Measurements from ENCODE around the gene FAM193B. TPM values are rescaled to one million over a fixed set of nuclear protein-coding genes. Genes with fewer than 3 reads are reported as not detected.
A peak's percentile ranks its signal among the peaks of the same experiment; 100 is the strongest.

FAM193B gene
- polyA plus RNA-seq, 3 donors: 1.6 to 216 (median 1.9) TPM

GRCh38 chr5:177593511-177593910 is 39.1 kb upstream of the FAM193B start:
- intact Hi-C loops (cut with micrococcal nuclease): loop anchor here (10.0 kb wide), 2 partner anchors 279 to 289 kb away; partner anchors contain the start of genes MXD3 (in 1 of the 2), PRELID1 (in 1 of the 2) and RAB24 (in 1 of the 2)
- no peak for DNase-seq
- Histone ChIP-seq H3K27ac (ENCODE audit: low read depth in 1 of 2, low read length in 2 of 2) (no peak overlapping the region), H3K9ac (ENCODE audit: insufficient read depth, low read length, poor library complexity, severe bottlenecking) (no peak overlapping the region), H3K4me2 (replicated peaks; ENCODE audit: extremely low read depth, low read length, poor library complexity, severe bottlenecking) (no peak overlapping the region), H4K20me1 (ENCODE audit: insufficient read depth, low read length) (peaks cover 36% of the 10 kb centered on the region), H3K4me3 (replicated peaks in 1 of 3; ENCODE audit: low read depth in 2 of 3, low read length in 3 of 3) (no peak overlapping the region), H3K27me3 (ENCODE audit: control insufficient read depth in 2 of 2, insufficient read depth in 2 of 2, low read length in 2 of 2) (peaks cover 3 to 7% of the 10 kb centered on the region in 2 donors), H3K4me1 (ENCODE audit: control insufficient read depth in 1 of 2, insufficient read depth in 2 of 2, low read length in 2 of 2) (peaks cover 17 to 25% of the 10 kb centered on the region in 2 donors), H2AFZ (ENCODE audit: insufficient read depth, low read depth, low read length, poor library complexity, severe bottlenecking) (no peak overlapping the region), H3K79me2 (ENCODE audit: insufficient read depth, low read length) (peaks cover 24% of the 10 kb centered on the region), H3K36me3 (replicated peaks in 1 of 2; ENCODE audit: control insufficient read depth in 1 of 2, insufficient read depth in 2 of 2, low read length in 2 of 2) (peaks cover 33 to 39% of the 10 kb centered on the region in 2 donors), H3K9me3 (replicated peaks in 1 of 2; ENCODE audit: control insufficient read depth in 1 of 2, insufficient read depth in 1 of 2, low read length in 2 of 2) (no peaks in the 10 kb centered on the region)
- H3K27ac Mint-ChIP-seq: peak overlapping the region in 2 of 7 donors; percentile 5 to 10
- WGBS (ENCODE audit: insufficient coverage): 42% methylated on average over 3 of the region's 3 CpGs
- H3K27me3 Mint-ChIP-seq (ENCODE audit: low read depth in 3 of 3): peaks cover 7 to 16% (median 9%) of the 10 kb centered on the region in 3 donors
- H3K4me1 Mint-ChIP-seq: peaks cover 29% of the 10 kb centered on the region
- no peak overlapping the region for H3K4me3 Mint-ChIP-seq
- H3K36me3 Mint-ChIP-seq: peaks cover 33 to 38% of the 10 kb centered on the region in 2 donors
- TF ChIP-seq CTCF (IDR thresholded peaks at IDR 0.05): no peak
- H3K9me3 Mint-ChIP-seq: no peaks in the 10 kb centered on the region

- peak overlapping the region; percentile 85 for H3K9ac ChIP-seq (ENCODE audit: insufficient read depth, low read length, poor library complexity, severe bottlenecking)
- intact Hi-C loops (cut with micrococcal nuclease): loop anchor here (10.0 kb wide), 2 partner anchors 278 to 288 kb away; partner anchors contain the start of genes MXD3 (in 1 of the 2), PRELID1 (in 1 of the 2) and RAB24 (in 1 of the 2)
- H3K36me3 Mint-ChIP-seq: peaks cover 33 to 38% of the 10 kb centered on the region in 2 donors
- DNase-seq: no peak
- peaks cover 33 to 39% of the 10 kb centered on the region in 2 donors for H3K36me3 ChIP-seq (replicated peaks in 1 of 2; ENCODE audit: control insufficient read depth in 1 of 2, insufficient read depth in 2 of 2, low read length in 2 of 2)
- H3K4me2 ChIP-seq (replicated peaks; ENCODE audit: extremely low read depth, low read length, poor library complexity, severe bottlenecking): peak overlapping the region; percentile 92
- H3K27ac ChIP-seq (ENCODE audit: low read depth in 1 of 2, low read length in 2 of 2): peak overlapping the region in 1 of 2 donors; percentile 85
- no peaks in the 10 kb centered on the region for H3K9me3 ChIP-seq (replicated peaks in 1 of 2; ENCODE audit: control insufficient read depth in 1 of 2, insufficient read depth in 1 of 2, low read length in 2 of 2)
- no peaks in the 10 kb centered on the region for H3K9me3 Mint-ChIP-seq
- H2AFZ ChIP-seq (ENCODE audit: insufficient read depth, low read depth, low read length, poor library complexity, severe bottlenecking): peak overlapping the region; percentile 89
- peaks cover 3 to 9% of the 10 kb centered on the region in 2 donors for H3K27me3 ChIP-seq (ENCODE audit: control insufficient read depth in 2 of 2, insufficient read depth in 2 of 2, low read length in 2 of 2)
- WGBS (ENCODE audit: insufficient coverage): 90% methylated on average over 2 of the region's 13 CpGs
- H3K79me2 ChIP-seq (ENCODE audit: insufficient read depth, low read length): peaks cover 24% of the 10 kb centered on the region
- peaks cover 10 to 20% (median 11%) of the 10 kb centered on the region in 3 donors for H3K27me3 Mint-ChIP-seq (ENCODE audit: low read depth in 3 of 3)
- H3K4me3 Mint-ChIP-seq: peak overlapping the region; percentile 100
- peaks cover 26% of the 10 kb centered on the region for H3K4me1 Mint-ChIP-seq
- H3K4me1 ChIP-seq (ENCODE audit: control insufficient read depth in 1 of 2, insufficient read depth in 2 of 2, low read length in 2 of 2): peaks cover 16 to 25% of the 10 kb centered on the region in 2 donors
- H4K20me1 ChIP-seq (ENCODE audit: insufficient read depth, low read length): peaks cover 36% of the 10 kb centered on the region
- H3K4me3 ChIP-seq (replicated peaks in 1 of 3; ENCODE audit: low read depth in 2 of 3, low read length in 3 of 3): peak overlapping the region; percentile 80 to 90 (median 87)
- TF ChIP-seq CTCF (IDR thresholded peaks at IDR 0.05): no peak
- H3K27ac Mint-ChIP-seq: peak overlapping the region in 6 of 7 donors; percentile 92 to 98 (median 96)
These were observed 38.5 kb upstream of the FAM193B start for GRCh38 chr5:177592905-177593304.

Data from CD14-positive monocyte (primary cell).